Activated CD4-positive, CD25-positive, alpha-beta regulatory T cell (primary cell): ENCODE results near the gene LGI4.

ENCODE experiments used
- DNase-seq, 4 experiments: peaks; one replicate each; lab custom pipeline; 2025; lab: John Stamatoyannopoulos, UW

LGI4 gene

GRCh38 chr19:35123573-35123972 lies 11.3 kb downstream of the LGI4 start:
- DNase-seq = no peak

GRCh38 chr19:35122687-35123551 lies 11.9 kb downstream of the LGI4 start:
- DNase-seq = no peak

GRCh38 chr19:35120898-35121297 lies 14.0 kb downstream of the LGI4 start:
- no peak for DNase-seq

GRCh38 chr19:35120492-35120891 lies 14.4 kb downstream of the LGI4 start:
- DNase-seq = no peak

- no peak for DNase-seq
Measured at GRCh38 chr19:35119578-35120155, 15.2 kb downstream of the LGI4 start.

- no peak for DNase-seq
Measured at GRCh38 chr19:35119091-35119490, 15.8 kb downstream of the LGI4 start.

GRCh38 chr19:35118268-35119020 lies 16.4 kb downstream of the LGI4 start:
- no peak for DNase-seq

- DNase-seq = no peak
Measured at GRCh38 chr19:35117799-35118198, 17.1 kb downstream of the LGI4 start.

GRCh38 chr19:35117116-35117515 lies 17.7 kb downstream of the LGI4 start:
- DNase-seq = no peak

GRCh38 chr19:35116072-35116801 lies 18.6 kb downstream of the LGI4 start:
- no peak for DNase-seq

GRCh38 chr19:35115177-35115951 lies 19.5 kb downstream of the LGI4 start, which contains the start of gene FXYD3:
Gene FXYD3 (plus strand): TSS chr19:35115823. CDS start chr19:35119377, 3,554 bp downstream.
- DNase-seq = no peak

GRCh38 chr19:35114353-35115176 lies 20.3 kb downstream of the LGI4 start:
- peak; percentile 27 to 54 (median 39) for DNase-seq

- no peak for DNase-seq
Measured at GRCh38 chr19:35112995-35113688, 21.7 kb downstream of the LGI4 start.

- DNase-seq = no peak
Measured at GRCh38 chr19:35110974-35111373, 23.9 kb downstream of the LGI4 start.

GRCh38 chr19:35109395-35110112 lies 25.3 kb downstream of the LGI4 start:
- DNase-seq = no peak

- DNase-seq = no peak
Measured at GRCh38 chr19:35108730-35109129, 26.1 kb downstream of the LGI4 start.

GRCh38 chr19:35107545-35107944 lies 27.3 kb downstream of the LGI4 start:
- DNase-seq = no peak

GRCh38 chr19:35106898-35107541 lies 27.8 kb downstream of the LGI4 start:
- DNase-seq = no peak

GRCh38 chr19:35106291-35106583 lies 28.6 kb downstream of the LGI4 start:
- DNase-seq = no peak
